DMS114 treated with DMSO at 0.1 percent for 48 hours (cell line): ENCODE measurements around the gene KIZ.

Experiments used
- DNase-seq: peaks from one replicate; lab custom pipeline; 2025; ENCODE audit not compliant: unreplicated experiment; lab: John Stamatoyannopoulos, UW

The KIZ gene

GRCh38 chr20:21125849-21126580, at the start of gene KIZ:
TSS of gene KIZ (plus strand) at chr20:21126082. CDS start at chr20:21126116, 34 bp downstream.
- peak; percentile 77 for DNase-seq

GRCh38 chr20:21077809-21078345, 48.0 kb upstream of the KIZ start:
- DNase-seq: no peak

- no peak for DNase-seq
Observed at GRCh38 chr20:21082584-21082983, 43.3 kb upstream of the KIZ start.

GRCh38 chr20:21083825-21084325, 42.0 kb upstream of the KIZ start:
- no peak for DNase-seq

- no peak for DNase-seq
Observed at GRCh38 chr20:21087862-21088540, 37.9 kb upstream of the KIZ start.

GRCh38 chr20:21089391-21089790, 36.5 kb upstream of the KIZ start:
- no peak for DNase-seq

GRCh38 chr20:21090111-21090618, 35.7 kb upstream of the KIZ start:
- no peak for DNase-seq

GRCh38 chr20:21090721-21091120, 35.2 kb upstream of the KIZ start:
- no peak for DNase-seq

GRCh38 chr20:21092806-21093205, 33.1 kb upstream of the KIZ start:
- no peak for DNase-seq

GRCh38 chr20:21096321-21097043, 29.4 kb upstream of the KIZ start:
- DNase-seq: no peak

- DNase-seq: peak; percentile 48
Observed at GRCh38 chr20:21099751-21100577, 25.9 kb upstream of the KIZ start.

GRCh38 chr20:21100578-21101452, 25.1 kb upstream of the KIZ start:
- no peak for DNase-seq

GRCh38 chr20:21101453-21101931, 24.4 kb upstream of the KIZ start:
- DNase-seq: no peak

- DNase-seq: no peak
Observed at GRCh38 chr20:21101932-21102575, 23.8 kb upstream of the KIZ start.

- DNase-seq: no peak
Observed at GRCh38 chr20:21102603-21103311, 23.1 kb upstream of the KIZ start.

- no peak for DNase-seq
Observed at GRCh38 chr20:21103582-21104465, 22.1 kb upstream of the KIZ start.

GRCh38 chr20:21104466-21104761, 21.5 kb upstream of the KIZ start:
- DNase-seq: no peak
